ENCODE results near the gene FOXRED2. TPM values are rescaled to one million over a fixed set of nuclear protein-coding genes. Genes with fewer than 3 reads are reported as not detected.
"Not testable (repeated sequence)": the region's sequence is repeated elsewhere in the genome, so short reads cannot be mapped to it uniquely, and the experiment has no call there.

FOXRED2 gene
- total RNA-seq, 1 donor from 2014 or later = 6.5 TPM

DNA sequence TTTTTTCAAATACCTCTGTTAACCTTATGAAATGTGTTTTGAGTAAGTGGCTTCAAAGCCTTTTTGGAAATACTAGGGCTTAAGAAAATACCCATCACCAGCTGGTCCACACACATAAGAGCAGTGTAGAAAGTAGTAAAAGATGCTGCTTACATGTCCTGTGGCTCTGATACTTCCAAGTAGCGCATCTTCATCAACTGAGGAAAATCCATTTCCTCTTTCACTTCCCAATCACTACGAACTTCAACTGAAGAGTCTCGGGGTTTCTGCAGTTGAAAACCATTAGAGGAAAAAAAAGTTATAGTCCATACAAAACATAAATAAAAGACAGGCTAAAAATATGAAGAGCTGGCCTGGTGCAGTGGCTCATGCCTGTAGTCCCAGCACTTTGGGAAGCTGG is 13.6 kb upstream of the FOXRED2 start:
- H3K4me3 Mint-ChIP-seq = no peak overlapping the region

DNA sequence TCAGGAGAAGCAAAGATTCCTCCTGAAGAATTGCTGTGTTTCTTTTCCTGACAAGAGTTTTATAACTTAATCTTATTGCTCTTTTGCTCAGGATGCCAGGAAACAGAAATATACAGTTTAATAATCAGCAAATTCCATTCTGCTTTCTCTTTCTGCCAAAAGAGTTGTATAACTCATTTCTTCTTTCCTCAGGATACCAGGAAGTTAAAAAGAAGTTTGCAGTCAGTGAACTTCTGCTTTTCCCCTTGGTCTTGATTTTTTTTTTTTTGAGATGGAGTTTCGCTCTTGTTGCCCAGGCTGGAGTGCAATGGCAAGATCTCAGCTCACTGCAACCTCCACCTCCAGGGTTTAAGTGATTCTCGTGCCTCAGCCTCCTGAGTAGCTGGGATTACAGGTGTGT is 13.1 kb upstream of the FOXRED2 start:
- intact Hi-C loops (cut with micrococcal nuclease) = not testable (repeated sequence)
- CTCF ChIA-PET = interaction anchor here (0.9 kb wide), 1 partner anchor 9 kb away, joined by 4 read pairs; no protein-coding TSS in a partner anchor

More for the DNA sequence above, 13.6 kb upstream of the FOXRED2 start:
- DNase-seq = no peak
- ChIA-PET POLR2A (interaction anchor here (0.6 to 1.6 kb wide), 3 partner anchors 9 to 279 kb away, joined by 4 to 5 read pairs (median 5); partner anchors contain the start of gene EIF3D), CTCF (interaction anchor here (0.9 kb wide), 1 partner anchor 9 kb away, joined by 4 read pairs; no protein-coding TSS in a partner anchor)
- H3K27ac Mint-ChIP-seq = no peak overlapping the region
- intact Hi-C loops (cut with micrococcal nuclease) = no loop called here
- H3K4me1 Mint-ChIP-seq = peaks cover 7% of the 10 kb centered on the region
- ATAC-seq (ENCODE audit: low read depth) = no peak
- peaks cover 99% of the 10 kb centered on the region for H3K36me3 Mint-ChIP-seq (ENCODE audit: low read depth)
- peaks cover 2% of the 10 kb centered on the region for H3K9me3 Mint-ChIP-seq
- no peaks in the 10 kb centered on the region for H3K27me3 Mint-ChIP-seq
- TF ChIP-seq, protein P1, sequence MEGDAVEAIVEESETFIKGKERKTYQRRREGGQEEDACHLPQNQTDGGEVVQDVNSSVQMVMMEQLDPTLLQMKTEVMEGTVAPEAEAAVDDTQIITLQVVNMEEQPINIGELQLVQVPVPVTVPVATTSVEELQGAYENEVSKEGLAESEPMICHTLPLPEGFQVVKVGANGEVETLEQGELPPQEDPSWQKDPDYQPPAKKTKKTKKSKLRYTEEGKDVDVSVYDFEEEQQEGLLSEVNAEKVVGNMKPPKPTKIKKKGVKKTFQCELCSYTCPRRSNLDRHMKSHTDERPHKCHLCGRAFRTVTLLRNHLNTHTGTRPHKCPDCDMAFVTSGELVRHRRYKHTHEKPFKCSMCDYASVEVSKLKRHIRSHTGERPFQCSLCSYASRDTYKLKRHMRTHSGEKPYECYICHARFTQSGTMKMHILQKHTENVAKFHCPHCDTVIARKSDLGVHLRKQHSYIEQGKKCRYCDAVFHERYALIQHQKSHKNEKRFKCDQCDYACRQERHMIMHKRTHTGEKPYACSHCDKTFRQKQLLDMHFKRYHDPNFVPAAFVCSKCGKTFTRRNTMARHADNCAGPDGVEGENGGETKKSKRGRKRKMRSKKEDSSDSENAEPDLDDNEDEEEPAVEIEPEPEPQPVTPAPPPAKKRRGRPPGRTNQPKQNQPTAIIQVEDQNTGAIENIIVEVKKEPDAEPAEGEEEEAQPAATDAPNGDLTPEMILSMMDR (IDR thresholded peaks at IDR 0.05) = no peak

DNA sequence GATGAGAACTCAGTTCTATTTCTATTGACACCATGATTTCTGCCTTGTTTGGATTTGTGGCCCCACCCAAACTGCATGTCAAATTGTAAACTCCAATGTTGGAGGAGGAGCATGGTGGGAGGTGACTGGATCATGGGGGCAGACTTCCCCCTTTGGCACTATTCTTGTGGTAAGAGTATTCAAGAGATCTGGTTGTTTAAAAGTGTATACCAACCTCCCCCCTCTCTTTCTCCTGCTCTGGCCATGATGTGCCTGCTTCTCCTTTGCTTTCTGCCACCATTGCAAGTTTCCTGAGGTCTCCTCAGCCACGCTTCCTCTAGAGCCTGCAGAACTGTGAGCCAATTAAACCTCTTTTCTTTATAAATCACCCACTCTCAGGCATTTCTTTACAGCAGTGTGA is 7.9 kb upstream of the FOXRED2 start:
- no peak overlapping the region for H3K4me3 Mint-ChIP-seq
- POLR2A ChIA-PET = no interaction called here
- intact Hi-C loops (cut with micrococcal nuclease) = no loop called here
- H3K27me3 Mint-ChIP-seq = no peaks in the 10 kb centered on the region
- H3K4me1 Mint-ChIP-seq = peaks cover 7% of the 10 kb centered on the region
- H3K9me3 Mint-ChIP-seq = no peaks in the 10 kb centered on the region
- peaks cover 95% of the 10 kb centered on the region for H3K36me3 Mint-ChIP-seq (ENCODE audit: low read depth)
- TF ChIP-seq, protein P1 (IDR thresholded peaks at IDR 0.05) = no peak
- ATAC-seq (ENCODE audit: low read depth) (no peak), DNase-seq (no peak)
- peak overlapping the region; percentile 9 for H3K27ac Mint-ChIP-seq
- CTCF ChIA-PET = no interaction called here

More for the DNA sequence above, 13.1 kb upstream of the FOXRED2 start:
- not testable (repeated sequence) for H3K27ac Mint-ChIP-seq; H3K27me3 Mint-ChIP-seq; H3K4me1 Mint-ChIP-seq; DNase-seq; H3K4me3 Mint-ChIP-seq; H3K9me3 Mint-ChIP-seq; ATAC-seq (ENCODE audit: low read depth)
- POLR2A ChIA-PET = interaction anchor here (1.3 kb wide), 1 partner anchor 9 kb away, joined by 5 read pairs; the partner anchor contains the start of gene EIF3D
- peaks cover 98% of the 10 kb centered on the region for H3K36me3 Mint-ChIP-seq (ENCODE audit: low read depth)

DNA sequence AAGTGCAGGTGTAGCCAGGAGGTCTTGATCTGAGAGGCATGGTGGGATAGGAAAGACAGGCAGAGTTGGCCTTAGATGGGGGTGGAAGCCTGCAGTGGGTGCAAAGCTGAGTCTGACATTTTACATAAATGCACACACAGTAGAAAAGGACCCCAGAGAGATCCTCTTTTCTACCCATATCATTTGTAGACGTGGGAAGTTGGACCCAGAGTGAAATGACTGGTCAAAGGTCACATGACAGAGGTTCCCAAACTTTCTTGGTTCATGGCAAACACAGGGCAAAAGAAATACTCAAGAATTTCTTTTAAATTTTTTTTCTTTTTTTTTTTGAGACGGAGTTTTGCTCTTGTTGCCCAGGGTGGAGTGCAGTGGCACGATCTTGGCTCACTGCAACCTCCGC is 6.2 kb upstream of the FOXRED2 start:
- H3K27ac Mint-ChIP-seq = no peak overlapping the region
- DNase-seq = no peak
- CTCF ChIA-PET = interaction anchor here (1.0 kb wide), 1 partner anchor 10 kb away, joined by 3 read pairs; no protein-coding TSS in a partner anchor
- no peak for ATAC-seq (ENCODE audit: low read depth)
- H3K4me1 Mint-ChIP-seq = peaks cover 10% of the 10 kb centered on the region
- peaks cover 80% of the 10 kb centered on the region for H3K36me3 Mint-ChIP-seq (ENCODE audit: low read depth)
- POLR2A ChIA-PET = interaction anchor here (0.6 to 3.4 kb wide), 3 partner anchors 16 to 20 kb away, joined by 3 to 21 read pairs (median 3); partner anchors contain the start of gene EIF3D
- TF ChIP-seq, protein P1 (IDR thresholded peaks at IDR 0.05) = no peak
- intact Hi-C loops (cut with micrococcal nuclease) = no loop called here
- no peaks in the 10 kb centered on the region for H3K9me3 Mint-ChIP-seq
- H3K4me3 Mint-ChIP-seq = no peak overlapping the region
- no peaks in the 10 kb centered on the region for H3K27me3 Mint-ChIP-seq

DNA sequence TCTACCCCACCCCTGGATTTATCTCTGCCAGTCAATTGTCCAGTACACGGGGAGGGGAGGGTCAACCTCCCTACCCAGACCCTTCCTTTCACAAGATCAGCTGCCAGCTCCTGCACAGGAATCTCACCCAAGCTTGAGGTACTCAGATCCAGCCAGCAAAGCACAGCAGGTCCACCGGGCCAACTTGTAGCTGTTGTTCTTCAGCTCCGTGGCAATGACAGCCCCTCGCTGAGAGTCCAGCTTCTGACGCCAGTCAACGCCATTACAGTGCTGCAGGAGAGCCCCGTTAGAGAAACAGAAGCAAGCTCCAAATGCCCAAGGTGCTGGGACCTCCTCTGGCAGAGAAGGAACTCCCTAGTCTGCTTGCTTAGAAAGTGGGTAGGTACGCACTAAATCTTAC is 5.5 kb upstream of the FOXRED2 start:
- TF ChIP-seq, protein P1 (IDR thresholded peaks at IDR 0.05) = no peak
- no peaks in the 10 kb centered on the region for H3K9me3 Mint-ChIP-seq
- no peak for ATAC-seq (ENCODE audit: low read depth)
- H3K4me1 Mint-ChIP-seq = peaks cover 14% of the 10 kb centered on the region
- ChIA-PET POLR2A (interaction anchor here (3.4 kb wide), 1 partner anchor 16 kb away, joined by 21 read pairs; the partner anchor contains the start of gene EIF3D), CTCF (interaction anchor here (1.0 kb wide), 1 partner anchor 10 kb away, joined by 3 read pairs; no protein-coding TSS in a partner anchor)
- DNase-seq = no peak
- no peak overlapping the region for H3K27ac Mint-ChIP-seq
- H3K36me3 Mint-ChIP-seq (ENCODE audit: low read depth) = peaks cover 73% of the 10 kb centered on the region
- H3K4me3 Mint-ChIP-seq = no peak overlapping the region
- no peaks in the 10 kb centered on the region for H3K27me3 Mint-ChIP-seq
- intact Hi-C loops (cut with micrococcal nuclease) = no loop called here
